ENCODE results near the gene CBX5.
A peak's percentile ranks its signal among the peaks of the same experiment; 100 is the strongest.
"Not testable (repeated sequence)": the region's sequence is repeated elsewhere in the genome, so short reads cannot be mapped to it uniquely, and the experiment has no call there.

The CBX5 gene

GRCh38 chr12:54279632-54280467, at the start of gene CBX5:
Gene CBX5, minus strand, starts transcription at chr12:54280122. Its CDS starts 22,472 bp downstream, at chr12:54257650.
- peak; percentile 76 for DNase-seq (ENCODE audit: insufficient read length, low spot score)
- peak; percentile 85 for FAIRE-seq

GRCh38 chr12:54328595-54329337, 48.8 kb upstream of the CBX5 start:
- DNase-seq (ENCODE audit: insufficient read length, low spot score) (no peak), FAIRE-seq (no peak)

GRCh38 chr12:54325442-54326109, 45.7 kb upstream of the CBX5 start:
- not testable (repeated sequence) for FAIRE-seq; DNase-seq (ENCODE audit: insufficient read length, low spot score)

- DNase-seq (ENCODE audit: insufficient read length, low spot score) (peak; percentile 87), FAIRE-seq (peak; percentile 98)
Observed at GRCh38 chr12:54324617-54325441, 44.9 kb upstream of the CBX5 start, which contains the start of gene COPZ1. Gene COPZ1, plus strand, starts transcription at chr12:54325131. Its CDS starts 33 bp downstream, at chr12:54325164.

- FAIRE-seq (no peak), DNase-seq (ENCODE audit: insufficient read length, low spot score) (no peak)
Observed at GRCh38 chr12:54321363-54321762, 41.4 kb upstream of the CBX5 start.

GRCh38 chr12:54312309-54312708, 32.4 kb upstream of the CBX5 start:
- not testable (repeated sequence) for FAIRE-seq; DNase-seq (ENCODE audit: insufficient read length, low spot score)

- no peak for DNase-seq (ENCODE audit: insufficient read length, low spot score)
- no peak for FAIRE-seq
Observed at GRCh38 chr12:54311051-54311450, 31.1 kb upstream of the CBX5 start.

- FAIRE-seq (no peak), DNase-seq (ENCODE audit: insufficient read length, low spot score) (no peak)
Observed at GRCh38 chr12:54306925-54307741, 27.2 kb upstream of the CBX5 start.

- FAIRE-seq (no peak), DNase-seq (ENCODE audit: insufficient read length, low spot score) (no peak)
Observed at GRCh38 chr12:54304187-54304810, 24.4 kb upstream of the CBX5 start.

- FAIRE-seq (no peak), DNase-seq (ENCODE audit: insufficient read length, low spot score) (no peak)
Observed at GRCh38 chr12:54303640-54304039, 23.7 kb upstream of the CBX5 start.

GRCh38 chr12:54301428-54302048, 21.6 kb upstream of the CBX5 start:
- FAIRE-seq (no peak), DNase-seq (ENCODE audit: insufficient read length, low spot score) (no peak)

GRCh38 chr12:54300732-54301427, 21.0 kb upstream of the CBX5 start, which contains the start of gene NFE2:
Gene NFE2, minus strand, starts transcription at chr12:54301015. Its CDS starts 5,767 bp downstream, at chr12:54295248.
- DNase-seq (ENCODE audit: insufficient read length, low spot score) (no peak), FAIRE-seq (no peak)

- DNase-seq (ENCODE audit: insufficient read length, low spot score) (no peak), FAIRE-seq (no peak)
Observed at GRCh38 chr12:54300225-54300731, 20.4 kb upstream of the CBX5 start.

GRCh38 chr12:54299515-54300224, 19.7 kb upstream of the CBX5 start:
- FAIRE-seq, result no peak
- no peak for DNase-seq (ENCODE audit: insufficient read length, low spot score)

GRCh38 chr12:54298904-54299303, 19.0 kb upstream of the CBX5 start:
- DNase-seq (ENCODE audit: insufficient read length, low spot score) (no peak), FAIRE-seq (no peak)

GRCh38 chr12:54296393-54297099, 16.6 kb upstream of the CBX5 start:
- DNase-seq (ENCODE audit: insufficient read length, low spot score), result no peak
- no peak for FAIRE-seq
